Activated CD8-positive, alpha-beta memory T cell treated with anti-CD3 and anti-CD28 coated beads, Interleukin-2, amount 50 U/mL, for 48 hours (primary cell): Measurements from ENCODE around the gene LENG9.
A peak's percentile ranks its signal among the peaks of the same experiment; 100 is the strongest.
"Not testable (repeated sequence)": the region's sequence is repeated elsewhere in the genome, so short reads cannot be mapped to it uniquely, and the experiment has no call there.

Experiments
- DNase-seq: peaks from one replicate; pipeline ENCODE4 v3.0.0-alpha.2; 2020

Gene LENG9

GRCh38 chr19:54458648-54459281, 4.8 kb downstream of the LENG9 start:
- no peak for DNase-seq

GRCh38 chr19:54457773-54458647, 5.6 kb downstream of the LENG9 start:
- no peak for DNase-seq

- no peak for DNase-seq
These were observed 6.9 kb downstream of the LENG9 start for GRCh38 chr19:54456423-54457373.

GRCh38 chr19:54455786-54456422, 7.7 kb downstream of the LENG9 start:
- DNase-seq = no peak

- DNase-seq = no peak
These were observed 8.6 kb downstream of the LENG9 start for GRCh38 chr19:54454781-54455675.

GRCh38 chr19:54453921-54454780, 9.4 kb downstream of the LENG9 start:
- no peak for DNase-seq

- DNase-seq = no peak
These were observed 11.0 kb downstream of the LENG9 start for GRCh38 chr19:54452626-54453025.

GRCh38 chr19:54451997-54452396, 11.6 kb downstream of the LENG9 start:
- DNase-seq = no peak

- DNase-seq = peak; percentile 49
These were observed 12.2 kb downstream of the LENG9 start for GRCh38 chr19:54451331-54451871.

- DNase-seq = peak; percentile 68
These were observed 13.9 kb downstream of the LENG9 start for GRCh38 chr19:54449701-54450069.

- peak; percentile 97 for DNase-seq
These were observed 14.5 kb downstream of the LENG9 start, which contains the start of gene LENG8 for GRCh38 chr19:54448774-54449700. Gene LENG8, plus strand, starts transcription at chr19:54449199. Its CDS starts 2,146 bp downstream, at chr19:54451345.

GRCh38 chr19:54448040-54448773, 15.4 kb downstream of the LENG9 start:
- peak; percentile 77 for DNase-seq

- not testable (repeated sequence) for DNase-seq
These were observed 17.2 kb downstream of the LENG9 start for GRCh38 chr19:54446349-54446748.

GRCh38 chr19:54444737-54445136, 18.8 kb downstream of the LENG9 start:
- DNase-seq = no peak

- DNase-seq = no peak
These were observed 22.9 kb downstream of the LENG9 start for GRCh38 chr19:54440641-54441040.

GRCh38 chr19:54439174-54439851, 24.3 kb downstream of the LENG9 start:
- DNase-seq = no peak

- no peak for DNase-seq
These were observed 26.8 kb downstream of the LENG9 start for GRCh38 chr19:54436628-54437252.
